Stimulated activated CD8-positive, alpha-beta memory T cell treated with anti-CD3 and anti-CD28 coated beads, Interleukin-7, amount 100 ng/mL, for 24 hours (primary cell): ENCODE data around the gene SKI.

Source experiments
- DNase-seq: peaks from one replicate; pipeline ENCODE4 v3.0.0-alpha.2; 2020; ENCODE audit warnings: low read depth

The SKI gene

GRCh38 chr1:2275796-2276536 is 47.8 kb downstream of the SKI start:
- DNase-seq = no peak

GRCh38 chr1:2276803-2277580 is 48.9 kb downstream of the SKI start:
- no peak for DNase-seq

GRCh38 chr1:2277741-2278488 is 49.8 kb downstream of the SKI start:
- DNase-seq = no peak

DNA sequence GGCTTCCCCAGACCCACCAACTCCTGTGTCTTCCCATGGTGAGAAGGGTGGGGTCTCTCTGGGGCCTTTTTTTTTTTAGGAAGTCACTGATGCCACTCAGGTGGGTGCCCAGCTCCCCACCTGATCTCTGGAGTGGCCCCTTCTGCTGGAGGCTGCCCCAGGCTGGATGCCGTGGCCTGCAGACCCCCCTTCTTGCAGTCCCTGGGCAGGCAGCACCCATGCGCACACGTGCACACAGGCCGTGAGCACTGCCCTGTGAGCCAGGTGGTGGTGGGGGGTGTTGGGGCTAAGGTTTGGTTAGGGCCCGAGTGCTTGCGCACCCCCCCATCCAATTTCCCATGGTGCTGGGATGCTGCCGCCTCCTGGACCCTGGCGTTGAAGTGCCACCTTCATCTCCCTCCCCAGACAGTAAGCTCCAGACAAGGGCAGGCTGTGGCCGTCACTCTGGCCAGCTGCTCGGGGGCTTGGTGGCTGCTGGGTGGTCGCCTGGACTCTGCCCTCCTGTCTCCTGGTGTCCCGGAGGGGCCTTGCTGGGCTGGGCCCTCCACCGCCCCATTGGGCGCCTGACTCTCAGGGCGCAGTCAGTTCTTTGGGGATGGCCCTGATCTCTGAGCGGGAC is 50.6 kb downstream of the SKI start:
- DNase-seq = no peak

- no peak for DNase-seq
Measured at GRCh38 chr1:2279210-2279639, 51.1 kb downstream of the SKI start.

DNA sequence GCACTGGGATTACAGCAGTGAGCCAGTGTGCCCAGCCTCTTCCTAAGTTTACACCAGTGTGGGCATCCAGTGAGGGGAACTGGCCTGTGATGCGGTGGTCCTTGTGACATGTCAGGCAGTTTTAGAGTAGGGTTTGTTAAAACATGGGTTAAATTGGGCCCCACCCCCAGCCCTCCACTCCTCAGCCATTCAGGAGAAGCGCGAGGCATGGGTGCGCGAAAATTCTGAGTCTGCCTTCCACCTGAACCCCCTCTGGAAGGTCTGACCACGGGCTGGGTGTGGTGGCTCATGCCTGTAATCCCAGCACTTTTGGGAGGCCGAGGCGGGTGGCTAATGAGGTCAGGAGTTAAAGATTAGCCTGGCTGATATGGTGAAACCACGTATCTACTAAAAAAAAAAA is 51.7 kb downstream of the SKI start:
- DNase-seq = no peak

- no peak for DNase-seq
Measured at GRCh38 chr1:2282556-2283270, 54.6 kb downstream of the SKI start.

- DNase-seq = no peak
Measured at GRCh38 chr1:2283371-2283990, 55.4 kb downstream of the SKI start.

DNA sequence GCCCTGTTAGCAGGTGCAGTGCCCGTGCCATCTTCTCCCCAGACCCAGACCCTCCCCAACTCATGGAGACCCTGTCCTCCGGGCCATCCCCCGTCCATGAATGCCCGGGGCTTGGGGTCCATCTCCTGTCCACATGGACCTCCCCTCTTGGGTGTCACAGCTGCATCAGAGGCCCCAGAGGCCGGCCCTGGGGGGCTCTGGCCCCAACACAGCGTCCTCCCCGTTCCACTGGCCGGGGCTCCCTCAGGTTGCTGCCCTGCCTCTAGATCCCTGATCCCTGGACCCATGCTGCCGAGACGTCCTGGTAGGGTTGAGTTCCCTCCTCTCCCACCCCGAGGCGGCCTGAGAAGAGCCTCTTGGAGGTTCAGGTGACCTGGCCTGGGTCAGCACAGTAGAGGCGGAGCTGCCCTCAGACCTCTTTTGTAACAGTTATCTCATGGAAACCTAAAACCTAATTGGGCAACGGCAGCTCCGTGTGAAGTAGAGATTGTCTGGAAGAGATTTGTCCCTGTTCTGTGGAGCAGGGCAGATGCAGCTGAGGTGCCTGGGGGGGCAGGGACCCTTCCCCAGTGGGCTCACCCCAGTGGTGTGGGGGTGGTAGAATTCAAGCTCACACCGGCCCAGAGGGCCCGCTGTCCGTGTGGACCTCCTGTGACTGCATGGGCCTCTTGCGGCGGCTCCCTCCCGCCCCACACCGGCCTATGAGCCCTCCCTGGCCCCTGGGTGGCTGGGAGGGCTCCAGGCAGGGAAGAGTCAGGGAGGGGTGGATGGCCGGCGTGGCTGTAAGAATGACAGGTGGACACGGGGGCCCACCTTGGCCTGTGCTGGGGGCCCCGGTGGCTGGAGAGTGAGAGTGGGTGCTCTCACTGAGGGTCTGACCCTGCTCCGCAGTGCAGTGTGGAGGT is 56.1 kb downstream of the SKI start:
- DNase-seq = no peak

DNA sequence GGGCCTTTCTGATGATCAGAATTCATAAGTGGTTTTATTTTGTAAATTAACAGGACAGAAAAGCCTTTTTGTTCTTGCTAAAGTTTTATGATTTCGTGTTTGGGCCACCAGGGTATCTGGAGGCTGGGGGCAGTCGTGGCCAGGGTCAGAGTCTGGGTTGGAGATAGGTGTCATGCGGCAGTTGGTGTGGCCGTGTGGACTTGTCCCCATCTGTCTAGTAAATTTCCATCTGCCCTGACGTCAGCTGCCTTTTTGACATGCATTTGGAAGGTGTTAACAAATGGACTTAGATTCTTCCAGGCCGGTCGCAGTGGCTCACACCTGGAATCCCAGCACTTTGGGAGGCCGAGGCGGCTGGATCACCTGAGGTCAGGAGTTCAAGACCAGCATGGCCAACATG is 56.8 kb downstream of the SKI start:
- DNase-seq = no peak

DNA sequence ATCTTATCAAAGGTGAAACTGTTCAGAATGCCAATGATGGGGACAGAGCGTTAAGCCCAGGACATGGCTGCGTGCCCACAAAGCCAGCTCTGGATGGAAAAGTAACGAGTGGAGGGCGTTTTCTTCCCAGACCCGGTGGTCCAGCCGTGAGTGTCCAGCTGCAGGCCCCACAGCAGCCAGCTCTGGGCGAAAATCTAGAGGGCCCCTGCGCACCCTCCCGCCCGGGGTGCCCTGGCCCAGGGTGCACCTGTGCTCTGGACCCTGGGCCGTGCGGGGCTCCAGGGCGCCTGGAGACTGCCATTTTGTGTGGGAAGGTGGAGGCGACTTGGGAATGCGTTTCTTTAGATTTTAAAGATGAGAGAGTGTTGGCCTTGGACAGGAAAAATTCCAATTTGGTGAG is 58.8 kb downstream of the SKI start:
- DNase-seq = no peak

- DNase-seq = no peak
Measured at GRCh38 chr1:2287649-2288048, 59.5 kb downstream of the SKI start.

DNA sequence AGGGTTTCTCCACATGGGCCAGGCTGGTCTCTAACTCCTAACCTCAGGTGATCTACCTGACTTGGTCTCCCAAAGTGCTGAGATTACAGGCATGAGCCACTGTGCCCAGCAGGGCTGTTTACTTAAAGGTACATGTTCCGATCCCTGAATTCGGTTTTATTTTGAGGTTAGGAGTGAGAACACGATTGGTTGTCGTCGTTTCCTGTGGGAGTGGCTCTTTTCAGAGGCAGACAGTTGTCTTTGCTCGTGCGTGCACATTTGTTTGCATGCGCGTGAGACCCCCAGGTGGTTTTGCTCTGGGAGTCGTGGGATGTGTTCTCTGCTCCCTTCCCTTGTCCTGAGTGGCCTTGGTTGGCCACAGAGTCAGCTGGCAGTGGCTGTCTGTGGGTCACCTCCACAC is 60.2 kb downstream of the SKI start:
- DNase-seq = no peak

DNA sequence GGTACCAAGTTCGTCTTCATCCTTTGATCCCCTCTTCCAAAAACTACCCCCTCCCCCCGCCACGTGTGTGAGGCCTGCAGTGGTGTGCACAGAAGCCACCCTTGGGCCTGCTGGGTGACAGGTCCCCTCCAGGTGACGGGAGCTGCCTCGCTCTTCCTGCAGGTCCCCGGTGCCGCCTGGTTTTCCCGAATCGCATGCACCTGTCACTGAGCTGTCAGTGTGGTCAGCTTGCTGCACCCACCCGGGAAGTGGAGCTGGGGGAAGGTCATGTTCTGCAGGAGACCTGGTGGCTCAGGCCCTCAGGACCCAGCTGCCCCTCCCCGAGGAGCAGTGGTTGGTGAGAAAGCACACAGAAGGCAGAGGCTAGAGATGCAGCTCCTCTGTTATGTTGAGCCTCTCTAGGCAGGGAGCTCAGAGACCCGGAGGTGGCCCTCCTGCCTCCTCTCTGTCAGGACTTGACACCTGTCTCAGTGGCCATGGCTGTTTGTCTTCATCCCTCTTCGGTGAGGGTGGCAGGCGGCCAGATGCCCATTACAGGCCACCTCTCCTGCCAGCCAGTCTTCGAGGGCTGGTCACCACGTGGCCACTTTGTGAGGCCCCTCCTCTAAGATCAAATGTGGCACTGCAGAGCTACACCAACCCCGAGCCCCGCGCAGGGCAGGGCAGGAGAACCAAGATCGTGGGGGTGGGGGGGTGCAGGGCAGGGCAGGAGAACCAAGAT is 60.9 kb downstream of the SKI start:
- DNase-seq = no peak

- no peak for DNase-seq
Measured at GRCh38 chr1:2289607-2290006, 61.5 kb downstream of the SKI start.

- DNase-seq = no peak
Measured at GRCh38 chr1:2290171-2290578, 62.1 kb downstream of the SKI start.

- peak; percentile 69 for DNase-seq
Measured at GRCh38 chr1:2290595-2291510, 62.7 kb downstream of the SKI start.

DNA sequence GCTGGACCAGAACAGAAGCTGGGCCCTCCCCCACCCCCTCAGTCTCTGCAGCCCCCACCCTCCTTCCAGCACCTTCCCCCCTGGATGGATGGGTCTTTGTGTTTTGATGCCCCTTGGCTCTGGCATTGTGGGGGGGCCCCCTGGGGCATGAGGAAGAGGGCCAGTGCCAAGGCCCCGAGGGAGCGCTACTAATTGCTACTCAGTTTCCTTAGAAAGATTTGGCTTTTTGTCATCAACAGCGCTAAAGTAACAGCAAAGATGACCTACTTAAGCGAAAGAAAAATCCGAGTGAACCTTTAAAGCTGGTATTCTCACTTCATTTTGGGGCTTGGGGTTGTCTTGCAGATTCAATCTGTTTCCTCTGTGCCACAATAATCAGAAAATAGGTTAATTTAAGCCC is 63.5 kb downstream of the SKI start:
- DNase-seq = no peak
